HG02943 (cell line): ENCODE measurements around the gene COA3.
A peak's percentile ranks its signal among the peaks of the same experiment; 100 is the strongest.

Source experiments
- ATAC-seq: cut with Tn5 transposase; IDR thresholded peaks from one replicate; pipeline ENCODE4 v1.9.1; 2021; ENCODE audit warnings: mild to moderate bottlenecking, low read depth, moderate library complexity; ENCODE audit not compliant: unreplicated experiment

The COA3 gene, protein sequence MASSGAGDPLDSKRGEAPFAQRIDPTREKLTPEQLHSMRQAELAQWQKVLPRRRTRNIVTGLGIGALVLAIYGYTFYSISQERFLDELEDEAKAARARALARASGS

DNA sequence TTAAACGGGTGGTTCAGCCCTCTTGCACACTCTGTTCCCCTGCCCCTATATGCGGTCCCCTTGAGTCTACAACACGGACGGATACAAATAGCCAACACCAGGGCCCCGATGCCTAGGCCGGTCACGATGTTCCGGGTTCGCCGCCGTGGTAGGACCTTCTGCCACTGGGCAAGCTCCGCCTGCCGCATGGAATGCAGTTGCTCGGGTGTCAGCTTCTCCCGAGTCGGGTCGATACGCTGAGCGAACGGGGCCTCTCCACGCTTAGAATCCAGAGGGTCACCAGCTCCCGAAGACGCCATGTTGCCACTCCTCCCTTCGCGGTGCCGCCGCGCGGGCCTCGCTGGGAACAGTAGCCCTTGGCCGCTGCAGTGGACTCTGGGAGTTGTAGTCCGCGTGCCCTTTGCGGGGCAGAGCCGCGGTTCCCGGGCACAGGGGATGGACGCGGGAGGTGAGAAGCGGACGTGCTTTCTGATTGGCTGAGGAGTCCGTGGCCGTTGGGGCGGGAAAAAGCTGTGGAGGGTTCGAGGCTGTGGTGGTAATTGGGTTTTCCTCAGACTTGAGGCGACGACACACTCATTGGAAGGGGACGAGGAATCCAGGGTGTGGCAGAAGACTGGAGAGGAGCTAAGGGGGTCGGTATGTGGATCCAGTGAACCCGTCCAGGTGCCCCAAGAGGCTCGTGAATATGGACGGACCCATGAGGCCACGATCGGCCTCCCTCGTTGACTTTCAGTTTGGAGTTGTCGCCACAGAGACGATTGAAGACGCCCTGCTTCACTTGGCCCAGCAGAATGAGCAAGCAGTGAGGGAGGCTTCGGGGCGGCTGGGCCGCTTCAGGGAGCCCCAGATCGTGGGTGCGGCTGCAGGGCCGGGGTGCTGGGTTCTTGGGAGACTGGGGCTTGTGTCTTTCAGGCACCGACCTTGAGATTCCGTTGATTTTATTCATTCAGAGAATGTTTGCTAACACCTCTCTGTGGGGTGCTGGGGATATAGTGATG is at the start of gene COA3, which contains the start of gene CNTD1:
Gene COA3, minus strand, starts transcription at position 322 of the 998 bp plus-strand sequence. Its CDS starts 23 bp downstream, at position 299.
Gene CNTD1, plus strand, starts transcription at position 479 of the 998 bp plus-strand sequence. Its CDS starts 207 bp downstream, at position 686.
- ATAC-seq: no peak

DNA sequence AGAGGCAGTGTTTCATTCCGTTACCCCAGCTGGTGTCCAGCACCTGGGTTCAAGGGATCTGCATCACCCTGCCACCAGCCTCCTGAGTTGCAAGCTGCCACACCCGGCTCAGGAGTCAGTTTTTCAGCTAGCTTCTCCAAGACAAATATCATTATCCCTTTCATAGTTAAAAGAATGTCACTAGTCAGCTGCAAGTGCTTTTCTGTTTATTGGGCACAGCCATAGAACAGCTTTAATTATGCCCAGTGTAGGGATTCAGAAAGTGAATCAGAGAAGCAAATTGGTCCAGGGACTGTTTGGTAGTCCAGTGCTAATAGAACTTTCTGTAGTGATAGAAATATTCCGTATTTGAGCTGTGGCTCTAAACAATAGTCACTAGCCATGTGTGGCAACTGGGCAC is 49.6 kb upstream of the COA3 start:
- no peak for ATAC-seq

DNA sequence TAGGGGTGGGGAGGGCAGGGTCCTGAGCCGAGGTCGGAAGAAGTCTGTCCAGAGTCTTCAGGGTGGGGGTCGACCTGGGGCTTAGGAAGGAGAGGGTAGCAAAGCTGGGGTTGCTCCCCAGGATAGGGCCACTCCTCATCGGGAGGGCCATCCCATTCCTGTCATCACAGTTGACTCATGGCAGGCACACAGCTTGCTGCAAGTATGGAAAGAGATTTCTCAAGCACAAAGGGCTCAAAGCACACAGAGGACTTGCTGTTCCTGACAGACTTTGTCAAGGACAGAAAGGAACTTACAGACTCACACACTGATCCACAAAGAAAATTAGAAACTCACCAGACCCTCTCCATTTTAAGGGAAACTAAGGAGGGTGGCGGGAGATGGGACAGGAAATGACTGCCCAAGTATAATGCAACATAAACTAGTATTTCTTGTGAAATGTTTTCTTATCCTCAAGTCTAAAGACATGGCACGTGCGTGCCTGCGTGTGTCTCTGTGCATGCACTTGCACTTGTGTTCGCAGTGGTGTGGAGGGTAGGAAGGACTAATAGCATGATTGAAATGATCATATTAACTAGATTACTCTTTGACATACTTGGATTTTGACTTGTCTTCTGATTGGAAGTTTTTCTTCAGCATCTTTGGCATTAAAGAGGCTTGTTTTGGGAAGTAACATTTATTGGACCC is 48.2 kb upstream of the COA3 start:
- no peak for ATAC-seq

DNA sequence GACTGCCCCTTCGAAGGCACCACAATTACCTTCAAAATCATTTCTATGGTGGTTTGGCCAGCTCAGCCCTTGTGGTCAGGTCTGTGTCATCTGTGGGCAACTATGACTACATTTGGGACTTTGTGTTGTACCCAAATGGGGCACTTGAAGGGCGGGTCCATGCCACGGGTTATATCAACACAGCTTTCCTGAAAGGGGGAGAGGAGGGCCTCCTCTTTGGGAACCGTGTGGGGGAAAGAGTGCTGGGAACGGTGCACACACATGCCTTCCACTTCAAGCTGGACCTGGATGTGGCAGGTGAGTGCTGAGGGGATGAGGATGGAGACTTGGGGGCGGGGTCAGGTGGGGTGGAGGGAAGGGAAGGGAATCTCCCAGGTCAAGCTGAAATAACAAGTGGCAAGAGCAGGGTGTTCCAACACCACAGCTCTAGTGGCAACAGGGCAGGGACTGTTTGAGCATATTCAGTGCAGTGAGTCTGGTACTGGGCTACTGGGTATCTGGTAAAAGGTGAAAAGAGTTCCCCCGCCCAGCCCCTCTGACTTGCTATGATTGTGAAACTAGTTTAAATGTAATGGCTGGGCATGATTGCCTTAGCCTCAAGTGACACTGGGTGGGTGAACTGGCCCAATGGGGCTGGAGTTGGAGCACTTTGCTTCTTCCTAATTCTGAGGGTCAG is 47.6 kb upstream of the COA3 start:
- no peak for ATAC-seq

DNA sequence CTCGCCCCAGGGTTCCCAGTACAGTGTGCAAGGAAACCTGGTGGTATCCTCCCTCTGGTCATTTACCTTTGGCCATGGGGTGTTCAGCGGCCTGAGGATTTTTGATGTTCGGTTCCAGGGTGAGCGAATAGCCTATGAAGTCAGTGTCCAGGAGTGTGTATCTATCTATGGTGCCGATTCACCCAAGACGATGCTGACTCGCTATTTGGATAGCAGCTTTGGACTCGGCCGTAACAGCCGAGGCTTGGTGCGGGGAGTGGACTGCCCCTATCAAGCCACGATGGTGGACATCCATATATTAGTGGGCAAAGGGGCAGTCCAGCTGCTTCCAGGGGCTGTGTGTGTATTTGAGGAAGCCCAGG is 47.0 kb upstream of the COA3 start:
- no peak for ATAC-seq

DNA sequence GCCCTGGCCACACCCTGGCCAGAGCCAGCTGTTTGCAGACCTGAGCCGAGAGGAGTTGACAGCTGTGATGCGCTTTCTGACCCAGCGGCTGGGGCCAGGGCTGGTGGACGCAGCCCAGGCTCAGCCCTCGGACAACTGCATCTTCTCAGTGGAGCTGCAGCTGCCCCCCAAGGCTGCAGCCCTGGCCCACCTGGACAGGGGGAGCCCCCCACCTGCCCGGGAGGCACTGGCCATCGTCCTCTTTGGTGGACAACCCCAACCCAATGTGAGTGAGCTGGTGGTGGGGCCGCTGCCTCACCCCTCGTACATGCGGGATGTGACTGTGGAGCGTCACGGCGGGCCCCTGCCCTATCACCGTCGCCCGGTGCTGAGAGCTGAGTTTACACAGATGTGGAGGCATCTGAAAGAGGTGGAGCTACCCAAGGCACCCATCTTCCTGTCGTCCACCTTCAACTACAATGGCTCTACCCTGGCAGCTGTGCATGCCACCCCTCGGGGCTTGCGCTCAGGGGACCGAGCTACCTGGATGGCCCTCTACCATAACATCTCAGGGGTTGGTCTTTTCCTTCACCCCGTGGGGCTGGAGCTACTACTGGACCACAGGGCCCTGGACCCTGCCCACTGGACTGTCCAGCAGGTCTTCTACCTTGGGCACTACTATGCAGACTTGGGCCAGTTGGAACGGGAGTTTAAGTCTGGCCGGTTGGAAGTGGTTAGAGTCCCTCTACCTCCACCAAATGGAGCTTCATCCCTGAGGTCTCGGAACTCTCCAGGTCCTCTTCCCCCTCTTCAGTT is 46.5 kb upstream of the COA3 start:
- no peak for ATAC-seq

DNA sequence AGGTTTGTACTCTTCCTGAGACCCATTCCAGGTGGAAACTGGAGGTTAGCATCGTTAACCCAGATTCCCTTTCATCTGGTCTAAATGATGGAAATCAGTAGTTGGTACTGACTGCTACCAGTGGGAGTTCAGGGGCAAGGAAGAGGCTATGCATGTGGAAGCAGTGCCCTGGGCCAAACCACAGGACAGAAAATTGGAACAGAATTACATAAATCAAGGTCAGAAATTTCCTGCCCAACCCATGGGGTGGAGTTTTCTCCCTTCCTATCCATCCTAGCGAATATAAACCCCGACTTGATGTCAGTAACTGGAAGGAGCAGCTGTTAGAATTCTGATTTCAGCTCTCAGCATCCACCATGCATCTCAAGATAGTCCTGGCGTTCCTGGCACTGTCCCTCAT is 45.8 kb upstream of the COA3 start, which contains the start of gene AOC2:
Gene AOC2, plus strand, starts transcription at position 310 of the 400 bp plus-strand sequence. Its CDS starts 47 bp downstream, at position 357.
- ATAC-seq: no peak

DNA sequence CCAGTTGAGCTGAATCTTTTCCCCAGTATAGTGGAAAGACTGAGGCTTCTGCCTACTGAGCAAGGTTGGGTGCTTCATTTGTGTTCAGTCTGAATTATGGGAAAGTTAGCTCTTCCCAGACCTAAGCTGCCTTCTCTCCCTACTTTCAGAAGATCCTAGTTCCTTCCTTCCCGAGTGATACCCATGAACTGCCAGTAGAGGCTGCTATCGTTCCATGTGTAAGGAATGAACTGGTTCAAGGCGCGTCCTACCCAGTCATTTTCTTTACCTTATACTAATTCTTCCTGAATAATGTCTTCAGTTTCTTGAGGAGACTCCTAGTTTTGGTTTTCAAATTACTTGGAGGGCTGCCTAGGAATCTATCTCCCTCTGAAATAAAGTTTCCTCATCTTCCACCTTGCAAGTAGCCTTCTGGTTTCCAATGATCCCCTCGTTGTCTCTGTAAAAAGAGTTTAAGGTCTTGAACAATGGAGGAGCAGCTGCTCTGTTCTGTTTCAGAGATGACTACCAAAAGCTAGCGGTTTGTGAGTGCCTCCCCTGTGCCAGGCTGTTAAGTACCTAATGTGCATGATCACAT is 44.9 kb upstream of the COA3 start:
- no peak for ATAC-seq

DNA sequence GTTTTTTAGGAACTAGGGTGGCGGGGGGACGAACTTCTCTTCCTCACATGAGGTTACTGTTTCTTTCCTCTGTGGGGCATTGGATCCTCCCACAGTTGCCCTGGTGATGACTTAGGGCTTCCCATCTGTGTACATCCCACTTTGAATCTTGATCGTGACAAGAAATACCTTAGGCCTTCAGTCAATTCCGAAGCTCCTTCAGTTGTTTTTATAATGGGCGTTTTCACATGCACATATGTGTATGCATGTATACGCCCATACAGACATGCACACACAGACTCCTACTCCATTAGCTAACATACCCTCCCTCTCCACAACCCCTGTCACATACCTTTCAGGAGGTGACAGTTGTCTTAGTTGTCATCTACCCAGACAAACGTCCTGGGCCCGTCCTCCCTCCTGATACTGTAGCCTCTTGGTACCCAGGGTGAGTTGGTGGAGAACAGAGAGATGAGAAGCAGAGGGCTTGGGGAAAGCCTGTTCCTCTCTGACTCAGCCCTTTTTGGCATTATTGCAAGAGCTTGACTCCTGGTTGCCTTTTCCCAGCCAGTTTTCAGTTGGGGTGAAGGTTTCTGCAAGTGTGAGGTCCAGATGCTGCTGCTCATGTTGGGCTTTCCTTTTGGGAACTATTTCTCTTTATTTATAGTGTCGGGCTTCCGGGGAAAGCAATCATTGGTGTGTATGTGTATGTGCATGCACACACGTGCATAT is 43.6 kb upstream of the COA3 start:
- no peak for ATAC-seq

DNA sequence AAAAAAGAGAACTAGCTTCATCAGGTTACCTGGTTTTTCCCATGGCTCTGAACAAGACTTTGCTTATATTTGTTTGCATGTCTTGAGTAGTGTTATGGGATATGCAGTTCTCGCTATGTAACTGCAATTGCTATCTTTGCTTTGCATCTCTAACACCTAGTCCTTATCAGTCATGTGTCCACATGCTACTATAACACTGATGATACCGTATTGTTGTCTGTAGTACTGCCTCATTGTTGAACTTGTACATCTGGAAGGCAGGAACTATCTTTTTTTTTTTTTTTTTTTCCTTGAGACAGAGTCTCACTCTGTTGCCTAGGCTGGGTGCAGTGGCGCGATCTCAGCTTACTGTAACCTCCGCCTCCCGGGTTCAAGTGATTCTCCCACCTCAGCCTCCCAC is 37.2 kb upstream of the COA3 start:
- ATAC-seq: no peak

DNA sequence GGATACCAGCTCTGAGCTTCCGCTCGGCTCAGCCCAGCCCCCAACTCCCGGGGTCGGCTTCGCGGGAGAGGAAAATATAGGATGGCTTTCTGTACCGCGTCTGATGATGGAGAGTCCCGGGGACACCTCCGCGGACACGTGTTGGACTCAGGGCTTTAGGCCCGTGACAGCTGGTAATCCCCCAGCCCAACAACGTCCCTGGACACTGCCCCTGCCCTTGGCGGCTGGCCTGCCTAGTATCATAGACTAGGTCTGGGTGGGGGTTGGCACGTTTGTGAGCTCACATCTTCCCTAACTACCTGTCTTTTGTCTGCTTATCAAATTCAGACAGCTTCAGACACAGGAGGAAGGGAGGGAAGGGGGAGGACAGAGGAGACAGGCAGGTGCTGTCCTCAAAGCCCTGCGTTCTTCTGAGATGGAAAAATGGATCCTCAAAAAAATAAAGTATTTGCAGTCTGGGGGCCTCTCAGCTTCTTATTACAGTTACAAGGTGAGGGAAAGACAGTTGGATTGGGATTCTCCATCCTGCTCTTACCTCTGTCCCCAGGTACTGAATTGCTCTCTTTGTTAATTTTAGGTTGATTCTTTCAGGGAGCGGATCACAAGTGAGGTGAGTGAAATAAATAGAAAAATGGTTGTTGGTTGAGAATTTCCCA is 35.4 kb upstream of the COA3 start:
- ATAC-seq: peak; percentile 19

DNA sequence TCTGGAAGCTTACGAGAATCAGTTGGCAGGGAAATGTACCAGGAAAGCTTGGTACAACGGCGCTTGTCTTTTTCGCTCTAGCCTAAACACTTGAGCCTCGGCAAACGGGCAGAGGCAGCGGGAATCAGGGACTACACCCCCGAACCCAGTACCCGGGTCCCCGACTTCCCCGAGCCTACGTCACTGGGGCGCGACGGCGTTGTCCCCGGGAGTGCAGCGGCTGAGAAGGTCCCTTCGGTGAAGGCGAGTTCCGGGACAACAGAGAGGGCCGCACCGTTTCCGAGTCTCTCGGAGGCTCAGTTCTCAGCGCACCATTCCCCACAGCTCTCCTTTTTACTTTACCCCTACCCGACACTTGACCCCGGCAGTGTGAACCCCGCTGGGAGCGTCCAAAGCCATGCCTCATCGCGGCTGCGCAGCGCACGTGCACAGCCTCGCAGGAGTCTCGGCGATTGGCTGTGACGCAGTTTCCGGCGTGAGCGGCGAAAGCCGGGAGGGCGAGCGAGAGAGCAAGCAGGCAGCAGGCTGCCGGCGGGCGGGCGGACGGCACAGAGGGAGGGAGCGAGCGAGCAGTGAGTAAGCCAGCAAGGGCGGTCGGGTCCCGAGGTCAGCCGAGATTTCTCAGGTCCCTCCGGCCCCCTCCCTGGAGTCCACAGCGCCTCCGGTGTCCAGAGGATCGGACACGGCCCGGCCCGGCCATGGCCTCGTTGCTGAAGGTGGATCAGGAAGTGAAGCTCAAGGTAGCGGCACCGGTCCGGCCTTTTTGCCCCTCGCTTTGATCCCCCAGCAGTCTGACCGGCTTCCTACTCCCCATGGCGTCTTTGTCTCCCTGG is 34.6 kb upstream of the COA3 start, which contains the start of gene PSME3:
Gene PSME3, plus strand, starts transcription at position 464 of the 833 bp plus-strand sequence. Its CDS starts 235 bp downstream, at position 699.
- peak; percentile 71 for ATAC-seq

DNA sequence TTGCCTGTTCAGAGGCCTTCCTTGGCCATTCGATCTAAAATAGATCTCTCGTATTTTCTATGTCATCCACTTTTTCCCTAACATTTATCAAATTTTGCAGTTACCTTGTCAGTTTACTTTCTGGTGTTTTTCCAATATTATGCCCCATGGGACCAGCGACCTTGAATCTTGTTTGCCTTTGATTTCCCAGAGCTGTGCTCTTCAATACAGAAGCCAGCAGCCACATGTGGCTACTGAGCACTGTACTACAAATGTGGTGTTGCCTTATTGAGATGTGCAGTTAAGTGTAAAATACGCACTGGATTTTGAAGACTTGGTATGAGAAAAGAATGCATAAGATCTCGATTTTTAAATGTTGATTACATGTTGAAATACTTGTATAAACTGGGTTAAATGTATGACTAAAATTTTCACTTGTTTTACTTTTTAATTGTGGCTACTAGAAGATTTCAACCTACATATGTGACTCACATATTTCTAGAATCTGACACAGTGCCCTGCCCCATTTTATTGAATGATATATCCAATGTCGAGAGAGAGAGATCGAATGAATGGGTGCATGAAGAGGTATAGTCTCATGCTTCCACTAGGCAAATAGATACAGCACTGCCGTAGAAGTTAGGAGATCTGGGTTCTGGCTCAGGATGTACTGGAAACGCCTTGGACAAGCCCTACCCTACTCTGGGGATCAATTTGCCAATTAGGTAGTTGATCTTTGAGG is 33.9 kb upstream of the COA3 start:
- no peak for ATAC-seq

DNA sequence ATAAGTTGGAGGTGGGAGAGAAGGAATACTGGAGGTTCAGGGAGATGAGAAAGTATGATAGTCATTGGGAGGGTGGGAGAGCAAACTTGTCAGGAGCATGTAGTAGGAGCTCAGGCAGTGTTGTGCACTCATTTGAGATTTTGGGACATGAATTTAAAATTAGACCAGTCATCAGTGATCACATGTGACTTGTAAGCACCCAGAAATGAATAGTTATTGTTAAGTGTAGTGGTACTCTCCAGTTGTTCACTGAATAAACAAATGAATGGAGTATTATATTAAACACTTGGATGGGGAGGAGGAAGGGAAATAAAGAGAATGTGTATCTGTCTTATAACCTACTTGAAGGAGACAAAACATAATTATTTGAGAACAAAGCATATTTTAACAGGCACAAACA is 32.5 kb upstream of the COA3 start:
- no peak for ATAC-seq

DNA sequence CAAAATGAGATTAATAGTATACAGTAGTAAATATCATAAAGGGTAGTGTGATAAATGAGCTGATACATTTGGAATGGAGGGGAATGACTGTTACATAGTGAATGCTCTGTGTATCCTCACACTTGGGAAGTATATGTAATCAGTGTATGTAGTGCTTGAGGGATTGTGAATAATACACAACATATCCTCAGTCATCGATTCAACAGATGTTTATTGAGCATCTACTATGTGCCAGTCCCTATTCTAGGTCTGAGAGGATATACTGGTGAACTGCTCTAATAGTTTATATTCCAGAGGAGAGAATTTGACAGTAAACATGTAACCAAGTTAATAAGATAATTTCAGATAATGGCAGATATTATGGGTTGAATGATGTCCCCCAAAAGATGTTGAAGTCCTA is 29.0 kb upstream of the COA3 start:
- no peak for ATAC-seq

DNA sequence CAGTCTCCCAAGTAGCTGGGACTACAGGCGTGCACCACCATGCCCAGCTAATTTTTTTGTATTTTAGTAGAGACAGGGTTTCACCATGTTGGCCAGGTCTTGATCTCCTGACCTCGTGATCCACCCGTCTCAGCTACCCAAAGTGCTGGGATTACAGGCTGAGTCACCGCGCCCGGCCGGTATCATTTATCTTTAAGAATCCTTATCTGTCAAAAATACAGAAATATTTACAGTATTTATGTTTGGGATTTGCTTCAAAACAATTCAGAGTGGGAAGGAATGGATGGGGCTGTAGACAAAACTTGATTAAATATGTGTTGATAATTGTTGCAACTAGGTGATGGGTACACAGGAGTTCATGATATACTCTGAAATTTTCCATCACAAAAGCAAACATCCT is 22.7 kb upstream of the COA3 start:
- ATAC-seq: no peak
